Sciatic nerve (tissue), 2 donors: ENCODE results near the gene PCDHB6. TPM values are rescaled to one million over a fixed set of nuclear protein-coding genes. Genes with fewer than 3 reads are reported as not detected.
"Not testable (repeated sequence)": the region's sequence is repeated elsewhere in the genome, so short reads cannot be mapped to it uniquely, and the experiment has no call there.

Experiments used
- ATAC-seq: fragments of 200-7000 bp; cut with Tn5 transposase; one replicate; pipeline ENCODE4 v1.9.1; 2020; ENCODE audit warnings: mild to moderate bottlenecking, moderate library complexity
- DNase-seq: peaks from one replicate; pipeline ENCODE4 v3.0.0-alpha.2; 2020; ENCODE audit warnings: low spot score
- intact Hi-C: fragments of 100-400 bp; cut with DNase I; formaldehyde crosslinking; loops from one replicate; pipeline ENCODE4 v1.14.2; 2022
- total RNA-seq: library from RNA; stranded (reverse); fragmentation: NEBNext Ultra II Directional; extraction: Animal tissue kit (Norgen Biotek cat#: 25700); gene quantifications from one replicate; pipeline ENCODE4 v1.2.1, GENCODE V29; 2021
- donor health status: DM: no; HTN: no; CAD: no.
- donor health status: DM: no; HTN: no; CAD: no.

PCDHB6 gene
- total RNA-seq, 1 donor from 2014 or later, result 2.4 TPM

GRCh38 chr5:141194332-141194731 lies 44.5 kb downstream of the PCDHB6 start:
- DNase-seq, ATAC-seq, intact Hi-C loops: not testable (repeated sequence)

GRCh38 chr5:141196363-141196762 lies 46.5 kb downstream of the PCDHB6 start:
- no peak for DNase-seq
- intact Hi-C loops, result no loop called here
- no peak for ATAC-seq

GRCh38 chr5:141199359-141200235 lies 49.7 kb downstream of the PCDHB6 start, which contains the start of gene PCDHB11:
PCDHB11 (plus strand) TSS chr5:141199627; CDS start chr5:141199775, 148 bp downstream.
- intact Hi-C loops, result no loop called here
- DNase-seq, result no peak
- ATAC-seq, result peak; percentile 60

- intact Hi-C loops, DNase-seq, ATAC-seq: not testable (repeated sequence)
Measured at GRCh38 chr5:141201126-141201525, 51.3 kb downstream of the PCDHB6 start.

- intact Hi-C loops, DNase-seq, ATAC-seq: not testable (repeated sequence)
Measured at GRCh38 chr5:141201646-141202045, 51.8 kb downstream of the PCDHB6 start.

Other genes with a start within 250 kb of the PCDHB6 start
- gene PCDHAC1, start 223.8 kb upstream of the PCDHB6 start, total RNA-seq, result 0.71 TPM
- 2.4 TPM for gene PCDHAC2, start 183.6 kb upstream of the PCDHB6 start, total RNA-seq
- gene PCDHB1, start 98.7 kb upstream of the PCDHB6 start, total RNA-seq, result 0.09 TPM
- 3.8 TPM for gene PCDHB2, start 55.4 kb upstream of the PCDHB6 start, total RNA-seq
- gene PCDHB3, start 49.6 kb upstream of the PCDHB6 start, total RNA-seq, result 4.5 TPM
- 12.2 TPM for gene PCDHB4, start 28.2 kb upstream of the PCDHB6 start, total RNA-seq
- gene PCDHB5, start 14.9 kb upstream of the PCDHB6 start, total RNA-seq, result 4.4 TPM
- gene PCDHB7, start 22.6 kb downstream of the PCDHB6 start, total RNA-seq, result 5.0 TPM
- 4.5 TPM for gene PCDHB8, start 27.7 kb downstream of the PCDHB6 start, total RNA-seq
- gene PCDHB16, start 32.3 kb downstream of the PCDHB6 start, total RNA-seq, result 9.5 TPM
- 3.7 TPM for gene PCDHB9, start 37.1 kb downstream of the PCDHB6 start, total RNA-seq
- 5.3 TPM for gene PCDHB10, start 42.3 kb downstream of the PCDHB6 start, total RNA-seq
- gene PCDHB11, start 49.6 kb downstream of the PCDHB6 start, total RNA-seq, result 9.9 TPM
- 6.6 TPM for gene PCDHB12, start 58.7 kb downstream of the PCDHB6 start, total RNA-seq
- 4.9 TPM for gene PCDHB13, start 63.9 kb downstream of the PCDHB6 start, total RNA-seq
- gene PCDHB14, start 73.3 kb downstream of the PCDHB6 start, total RNA-seq, result 5.3 TPM
- gene PCDHB15, start 95.3 kb downstream of the PCDHB6 start, total RNA-seq, result 7.3 TPM
- 1.4 TPM for gene SLC25A2, start 154.0 kb downstream of the PCDHB6 start, total RNA-seq
- 84.3 TPM for gene TAF7, start 170.7 kb downstream of the PCDHB6 start, total RNA-seq
- 1.4 TPM for gene PCDHGA1, start 180.5 kb downstream of the PCDHB6 start, total RNA-seq
- 13.5 TPM for gene PCDHGA2, start 188.7 kb downstream of the PCDHB6 start, total RNA-seq
- 6.7 TPM for gene PCDHGA3, start 193.8 kb downstream of the PCDHB6 start, total RNA-seq
- gene PCDHGB1, start 200.0 kb downstream of the PCDHB6 start, total RNA-seq, result 7.8 TPM
- 10.6 TPM for gene PCDHGA4, start 205.0 kb downstream of the PCDHB6 start, total RNA-seq
- 10.2 TPM for gene PCDHGB2, start 209.9 kb downstream of the PCDHB6 start, total RNA-seq
- 8.8 TPM for gene PCDHGA5, start 214.1 kb downstream of the PCDHB6 start, total RNA-seq
- gene PCDHGB3, start 220.2 kb downstream of the PCDHB6 start, total RNA-seq, result 9.7 TPM
- 10.3 TPM for gene PCDHGA6, start 223.8 kb downstream of the PCDHB6 start, total RNA-seq
- gene PCDHGA7, start 232.7 kb downstream of the PCDHB6 start, total RNA-seq, result 7.3 TPM
- 9.0 TPM for gene PCDHGB4, start 237.6 kb downstream of the PCDHB6 start, total RNA-seq
- gene PCDHGA8, start 242.6 kb downstream of the PCDHB6 start, total RNA-seq, result 5.3 TPM
- 16.3 TPM for gene PCDHGB5, start 247.9 kb downstream of the PCDHB6 start, total RNA-seq